Stimulated activated CD4-positive, alpha-beta T cell treated with anti-CD3 and anti-CD28 coated beads, Interleukin-2, amount 100 ng/mL, for 24 hours (primary cell): ENCODE measurements around the gene TDRKH.

Experiments
- DNase-seq, 2 donors: peaks; one replicate each; pipeline ENCODE4 v3.0.0-alpha.2; 2020

Gene TDRKH, protein sequence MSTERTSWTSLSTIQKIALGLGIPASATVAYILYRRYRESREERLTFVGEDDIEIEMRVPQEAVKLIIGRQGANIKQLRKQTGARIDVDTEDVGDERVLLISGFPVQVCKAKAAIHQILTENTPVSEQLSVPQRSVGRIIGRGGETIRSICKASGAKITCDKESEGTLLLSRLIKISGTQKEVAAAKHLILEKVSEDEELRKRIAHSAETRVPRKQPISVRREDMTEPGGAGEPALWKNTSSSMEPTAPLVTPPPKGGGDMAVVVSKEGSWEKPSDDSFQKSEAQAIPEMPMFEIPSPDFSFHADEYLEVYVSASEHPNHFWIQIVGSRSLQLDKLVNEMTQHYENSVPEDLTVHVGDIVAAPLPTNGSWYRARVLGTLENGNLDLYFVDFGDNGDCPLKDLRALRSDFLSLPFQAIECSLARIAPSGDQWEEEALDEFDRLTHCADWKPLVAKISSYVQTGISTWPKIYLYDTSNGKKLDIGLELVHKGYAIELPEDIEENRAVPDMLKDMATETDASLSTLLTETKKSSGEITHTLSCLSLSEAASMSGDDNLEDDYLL

GRCh38 chr1:151790071-151790939, at the start of gene TDRKH:
Gene TDRKH (minus strand): TSS chr1:151790500. CDS start chr1:151783022, 7,478 bp downstream.
- DNase-seq: peak; percentile 98 to 99

DNA sequence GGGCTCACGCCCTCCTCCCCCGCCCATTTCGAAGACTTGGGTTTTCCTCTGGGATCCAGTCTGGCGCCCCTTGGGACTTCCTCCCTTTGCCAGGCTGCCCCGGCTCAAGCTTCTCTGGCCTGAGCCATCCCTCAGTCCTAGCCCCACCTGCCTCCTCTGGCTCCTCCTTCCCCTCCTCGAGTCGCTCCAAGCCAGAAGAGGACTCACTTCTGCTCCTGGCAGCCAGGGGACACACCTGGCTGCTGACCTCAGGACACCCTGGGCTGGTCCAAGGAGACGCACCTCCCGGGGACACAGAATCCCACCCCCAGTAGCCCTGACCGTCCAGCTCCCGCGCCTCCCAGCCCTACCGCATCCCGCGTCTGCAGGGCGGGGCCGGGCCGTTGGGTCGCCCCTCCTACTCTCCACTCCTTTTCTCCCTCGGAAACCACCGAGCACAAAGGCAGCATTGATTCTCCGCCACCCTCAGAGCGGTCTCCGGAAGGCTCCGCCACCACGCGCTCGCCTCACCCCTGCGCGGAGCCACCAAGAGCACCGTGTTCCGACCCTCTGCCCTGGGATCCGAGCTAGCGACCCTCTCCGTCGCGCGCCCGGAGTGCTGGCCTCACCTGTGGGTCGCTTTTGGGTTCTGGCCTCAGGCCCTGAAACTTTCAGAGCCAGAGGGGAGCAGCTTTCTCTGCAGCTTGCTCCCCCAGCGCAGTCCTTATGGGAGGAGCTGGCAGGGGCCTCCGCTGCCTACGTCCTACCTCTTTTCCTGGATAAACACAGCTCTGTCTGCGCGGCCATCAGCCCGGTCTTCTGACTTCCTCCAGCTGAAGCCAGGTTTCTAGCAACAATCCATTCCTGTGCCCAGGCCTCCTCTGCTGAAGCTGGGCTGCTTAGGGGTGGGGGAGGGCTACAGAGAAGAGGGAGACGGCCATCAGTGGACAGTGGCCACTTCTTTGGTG, 49.4 kb upstream of the TDRKH start, which contains the start of gene C2CD4D:
TSS of gene C2CD4D (minus strand) at position 364 of the 947 bp plus-strand sequence. CDS start 831 bp downstream, outside the sequence.
- DNase-seq: peak; percentile 72 to 75

DNA sequence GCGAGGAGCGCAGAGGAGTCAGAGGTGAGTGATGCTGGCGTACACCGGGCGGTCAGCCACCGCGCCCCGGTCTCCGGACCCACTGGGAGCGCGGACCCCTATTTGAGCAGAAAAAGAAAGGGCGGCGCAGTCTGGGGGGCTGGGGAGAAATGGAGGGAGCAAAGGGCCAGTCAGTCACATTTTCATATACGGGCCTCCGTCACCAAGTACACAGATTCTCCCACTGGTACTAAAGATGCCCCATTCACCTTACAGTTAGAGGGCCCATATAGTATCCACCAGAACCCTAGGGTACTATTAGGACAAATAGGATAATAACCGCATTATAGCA, 48.7 kb upstream of the TDRKH start:
- DNase-seq: no peak

DNA sequence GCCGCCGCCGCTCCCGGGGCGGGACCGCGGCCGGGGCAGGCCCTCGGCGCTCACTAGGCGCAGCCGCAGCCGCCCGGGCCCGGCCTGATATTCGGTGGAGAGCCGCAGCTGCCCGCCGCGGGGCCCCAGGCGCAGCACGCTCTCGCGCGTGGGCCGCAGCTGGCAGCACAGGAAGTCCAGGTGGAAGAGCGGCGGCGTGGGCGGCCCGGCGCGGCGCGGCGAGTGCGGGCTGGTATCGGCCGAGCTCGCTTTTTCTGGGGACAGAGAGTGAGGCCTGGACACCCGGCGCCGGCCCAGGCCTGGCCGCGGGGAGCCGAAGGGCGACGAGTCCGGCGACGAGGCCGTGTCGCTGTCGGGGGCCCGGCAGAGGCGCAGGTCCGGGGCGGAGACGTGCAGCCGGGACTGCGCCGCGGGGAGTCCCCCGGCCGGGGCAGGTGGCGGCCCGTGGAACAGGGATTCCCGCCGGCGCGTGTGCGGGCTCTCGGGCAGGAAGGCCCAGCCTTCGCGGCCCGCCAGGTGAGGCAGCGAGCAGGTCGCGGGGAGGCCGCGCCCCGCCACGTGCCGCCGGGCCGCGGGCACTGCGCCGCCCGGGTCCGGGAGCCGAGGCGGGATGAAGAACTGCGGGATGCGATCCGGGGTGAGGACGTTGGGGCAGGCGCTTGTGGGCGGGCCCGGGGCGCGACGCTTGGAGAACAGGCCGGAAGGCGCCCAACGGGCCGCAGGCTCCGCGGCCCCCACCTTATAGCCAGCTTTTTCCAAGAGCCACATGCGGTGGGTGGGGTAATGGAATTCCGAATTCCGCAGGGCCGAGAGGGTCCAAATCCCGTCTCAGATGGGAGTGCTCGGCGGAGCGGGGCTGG, 48.2 kb upstream of the TDRKH start:
- peak in 1 of 2 donors; percentile 64 for DNase-seq

GRCh38 chr1:151837884-151838221, 47.6 kb upstream of the TDRKH start:
- no peak for DNase-seq

DNA sequence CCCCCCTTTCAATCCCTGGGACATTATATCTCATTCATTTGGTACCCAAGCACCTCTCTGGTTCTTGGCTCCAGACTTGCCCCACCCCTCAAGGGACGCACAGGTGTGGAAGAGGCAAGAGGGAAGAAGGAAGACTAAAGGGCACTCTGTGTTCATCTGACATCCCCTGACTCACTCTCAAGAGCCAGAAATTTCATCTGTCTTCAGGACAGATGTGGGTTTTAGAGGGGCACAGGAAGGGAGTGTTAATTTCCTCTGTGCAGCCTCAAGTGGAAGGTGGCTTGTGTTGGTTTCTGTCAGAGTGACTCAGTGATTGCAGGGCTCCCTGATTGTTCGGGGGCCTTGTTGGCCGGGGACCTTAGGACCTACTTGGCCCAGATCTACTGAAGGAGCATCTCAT, 46.9 kb upstream of the TDRKH start:
- DNase-seq: no peak

- DNase-seq: no peak
These were observed 45.3 kb upstream of the TDRKH start for GRCh38 chr1:151835596-151835995.

DNA sequence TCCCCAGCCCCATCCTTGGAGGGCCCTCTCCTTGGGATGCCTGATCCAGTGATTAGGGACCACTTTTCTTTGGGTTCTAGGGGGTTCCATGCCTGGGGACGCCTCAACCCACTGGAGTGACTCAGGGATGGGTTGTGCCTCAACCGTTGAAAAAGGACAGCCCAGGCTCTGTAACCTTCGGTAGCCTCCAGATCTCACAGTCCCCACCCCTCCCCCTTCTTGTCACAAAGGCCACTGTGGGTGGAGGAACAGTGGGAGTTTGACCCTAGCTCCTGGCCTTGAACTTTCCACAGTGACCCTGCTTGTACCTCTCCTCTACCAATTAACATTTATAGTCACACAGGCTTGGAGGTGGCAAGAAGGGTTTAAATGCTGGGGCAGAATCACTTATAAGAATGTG, 43.9 kb upstream of the TDRKH start:
- no peak for DNase-seq

GRCh38 chr1:151833172-151833900, 43.0 kb upstream of the TDRKH start:
- DNase-seq: no peak

DNA sequence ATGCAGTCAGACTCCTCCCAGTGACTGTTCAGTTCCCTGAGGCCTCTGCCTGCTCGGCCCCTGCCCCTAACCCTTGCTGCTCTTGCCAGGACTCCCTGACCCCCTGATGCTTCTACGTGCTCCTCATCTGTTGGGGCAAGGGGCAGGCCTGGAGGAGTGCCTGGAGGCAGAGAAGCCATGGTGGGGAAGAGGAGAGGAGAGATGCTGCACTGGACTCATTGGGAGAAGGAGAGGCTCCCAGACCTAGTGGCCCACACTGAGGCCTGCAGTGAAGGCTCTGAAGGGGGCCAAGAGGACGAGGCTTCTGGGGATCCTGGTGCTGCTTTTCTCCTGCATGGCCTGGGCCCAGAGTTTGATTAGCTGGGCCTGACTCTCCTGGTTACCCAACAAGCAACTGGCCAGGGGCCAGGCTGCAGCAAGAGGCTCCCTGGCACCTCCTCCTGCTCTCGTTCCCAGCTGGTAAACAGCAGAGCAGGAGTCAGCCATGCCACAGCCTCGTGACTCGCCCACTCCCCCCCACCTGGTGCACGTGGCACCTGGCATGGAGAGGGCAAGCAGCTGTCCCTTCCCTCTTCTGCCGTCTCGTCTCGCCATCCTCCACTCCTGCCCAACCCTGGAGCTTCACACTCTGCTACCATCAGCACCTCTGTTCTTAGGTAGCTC, 42.1 kb upstream of the TDRKH start:
- DNase-seq: no peak

- no peak for DNase-seq
These were observed 41.3 kb upstream of the TDRKH start, which contains the start of gene RORC for GRCh38 chr1:151831605-151832004. Gene RORC (minus strand): TSS chr1:151831802. CDS start chr1:151831764, 38 bp downstream.

- no peak for DNase-seq
These were observed 40.9 kb upstream of the TDRKH start for GRCh38 chr1:151831256-151831591.

DNA sequence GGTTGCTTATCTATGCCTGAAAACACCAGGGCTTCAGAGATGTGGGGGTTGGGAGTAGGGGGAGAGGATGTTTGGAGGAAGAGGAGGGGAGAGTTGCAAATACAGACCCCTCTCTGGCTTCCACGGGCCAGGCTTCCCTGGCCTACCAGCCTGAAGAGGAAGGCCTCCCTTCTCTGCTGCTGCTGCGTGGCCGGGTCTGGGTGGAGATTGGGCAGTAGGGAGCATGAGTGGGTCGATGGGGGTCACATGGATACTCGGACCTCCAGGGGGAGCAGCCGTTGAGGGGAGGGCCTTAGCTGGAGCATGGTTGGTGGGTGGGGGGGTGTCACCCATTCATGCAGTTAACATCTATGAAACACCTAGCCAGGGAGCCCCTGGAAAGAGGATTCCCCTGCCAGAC, 39.8 kb upstream of the TDRKH start:
- no peak for DNase-seq

DNA sequence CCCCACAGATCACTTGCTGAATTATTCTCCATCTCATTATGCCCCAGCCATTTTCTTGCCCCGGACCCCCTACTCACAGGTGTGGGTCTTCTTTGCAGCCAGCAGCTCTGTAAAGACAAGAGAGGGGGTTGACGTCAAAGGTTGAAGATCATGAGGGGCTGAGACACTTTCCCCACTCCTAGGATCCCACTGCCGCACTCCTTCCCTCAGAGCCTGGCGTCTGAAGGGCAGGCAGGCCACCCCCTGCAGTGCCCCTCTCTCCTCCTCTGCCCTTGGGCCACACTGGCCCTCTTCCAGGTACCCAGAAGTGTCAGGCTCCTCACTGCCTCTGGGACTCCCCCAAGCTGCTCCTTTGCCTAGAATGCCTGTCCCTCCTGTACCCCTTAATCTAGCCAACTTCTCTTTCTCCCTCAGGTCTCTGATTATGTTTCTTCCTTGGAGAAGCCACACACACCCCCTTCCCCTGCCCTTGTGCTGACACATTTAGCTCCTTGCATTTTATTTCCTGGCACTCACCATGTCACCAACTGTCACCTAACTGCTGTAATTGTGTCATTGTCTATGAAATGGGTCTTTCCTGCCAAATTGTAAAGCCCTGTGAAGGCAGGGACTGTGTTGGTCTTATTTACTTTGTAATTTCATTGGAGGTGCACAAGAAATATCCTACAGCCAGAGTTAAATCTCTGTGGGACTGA, 39.2 kb upstream of the TDRKH start:
- DNase-seq: no peak

GRCh38 chr1:151828921-151829320, 38.6 kb upstream of the TDRKH start:
- DNase-seq: no peak

DNA sequence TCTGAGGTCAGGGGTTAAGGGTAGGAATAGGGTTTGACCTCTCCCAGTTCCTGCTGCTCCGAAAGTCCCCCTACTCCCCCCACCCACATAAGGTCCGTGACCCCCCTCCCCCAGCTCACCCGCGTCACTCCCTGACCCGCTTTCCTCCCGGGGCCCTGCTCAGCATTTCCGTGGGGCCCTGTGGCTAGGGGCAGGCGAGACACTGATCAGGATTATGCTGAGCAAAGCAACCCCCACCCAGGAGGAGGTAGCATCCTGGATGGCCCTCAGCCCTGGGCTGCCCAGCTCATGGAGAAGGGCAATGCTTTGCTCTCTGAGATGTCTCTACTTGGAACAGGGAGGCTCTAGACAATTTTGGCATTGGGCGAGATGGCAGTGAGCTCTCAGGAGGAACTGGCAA, 37.6 kb upstream of the TDRKH start:
- no peak for DNase-seq

- DNase-seq: peak in 1 of 2 donors; percentile 55
These were observed 35.7 kb upstream of the TDRKH start for GRCh38 chr1:151825751-151826660.

- DNase-seq: no peak
These were observed 34.9 kb upstream of the TDRKH start for GRCh38 chr1:151825204-151825603.

- DNase-seq: no peak
These were observed 32.9 kb upstream of the TDRKH start for GRCh38 chr1:151823175-151823574.
